ENCODE data around the gene DLX2. TPM values are rescaled to one million over a fixed set of nuclear protein-coding genes. Genes with fewer than 3 reads are reported as not detected.

DLX2 gene
- total RNA-seq, 1 donor from 2014 or later = 0.14 TPM

DNA sequence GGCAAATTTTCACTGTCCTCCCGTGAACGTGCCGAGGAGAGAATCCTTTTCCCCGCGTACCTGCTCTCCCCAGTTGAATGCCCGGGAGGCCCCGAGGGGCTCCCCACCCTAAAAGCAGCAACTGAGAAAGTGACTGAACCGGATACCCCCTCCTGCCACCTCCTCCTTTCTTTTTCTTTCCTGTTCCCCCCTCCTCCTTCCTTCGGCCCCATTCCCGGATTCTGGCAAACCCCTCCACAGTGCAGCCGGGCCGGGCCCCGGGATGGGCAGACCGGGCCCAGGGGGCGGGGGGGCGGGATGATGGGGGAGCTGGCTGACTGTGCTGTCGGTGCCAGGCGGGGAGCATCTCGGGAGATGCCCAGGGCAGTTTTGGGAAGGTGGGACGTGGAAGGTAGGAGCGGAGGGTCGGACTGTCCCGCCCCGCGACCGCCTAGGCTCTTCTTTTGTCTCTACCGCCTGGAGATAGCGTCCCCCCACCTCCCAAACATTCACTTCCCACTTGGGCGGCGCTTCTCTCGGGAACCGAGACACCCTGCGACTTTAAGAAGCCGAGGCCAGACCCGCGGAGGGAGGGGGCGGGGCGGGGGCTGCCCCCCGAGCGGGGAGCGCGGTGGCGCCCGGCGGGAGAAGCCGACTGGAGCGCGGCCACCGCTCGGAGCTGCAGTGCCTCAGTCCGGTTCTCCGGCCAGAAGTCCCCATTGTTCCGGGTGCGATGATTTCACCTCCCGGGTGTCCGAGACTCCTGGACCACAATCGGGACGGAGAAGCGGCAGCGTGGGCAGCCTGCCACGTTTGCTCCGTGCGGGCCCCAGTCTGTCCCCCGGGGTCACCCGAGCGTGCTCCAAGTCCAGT, 8.2 kb downstream of the DLX2 start:
- DNase-seq (ENCODE audit: low spot score) = no peak

DNA sequence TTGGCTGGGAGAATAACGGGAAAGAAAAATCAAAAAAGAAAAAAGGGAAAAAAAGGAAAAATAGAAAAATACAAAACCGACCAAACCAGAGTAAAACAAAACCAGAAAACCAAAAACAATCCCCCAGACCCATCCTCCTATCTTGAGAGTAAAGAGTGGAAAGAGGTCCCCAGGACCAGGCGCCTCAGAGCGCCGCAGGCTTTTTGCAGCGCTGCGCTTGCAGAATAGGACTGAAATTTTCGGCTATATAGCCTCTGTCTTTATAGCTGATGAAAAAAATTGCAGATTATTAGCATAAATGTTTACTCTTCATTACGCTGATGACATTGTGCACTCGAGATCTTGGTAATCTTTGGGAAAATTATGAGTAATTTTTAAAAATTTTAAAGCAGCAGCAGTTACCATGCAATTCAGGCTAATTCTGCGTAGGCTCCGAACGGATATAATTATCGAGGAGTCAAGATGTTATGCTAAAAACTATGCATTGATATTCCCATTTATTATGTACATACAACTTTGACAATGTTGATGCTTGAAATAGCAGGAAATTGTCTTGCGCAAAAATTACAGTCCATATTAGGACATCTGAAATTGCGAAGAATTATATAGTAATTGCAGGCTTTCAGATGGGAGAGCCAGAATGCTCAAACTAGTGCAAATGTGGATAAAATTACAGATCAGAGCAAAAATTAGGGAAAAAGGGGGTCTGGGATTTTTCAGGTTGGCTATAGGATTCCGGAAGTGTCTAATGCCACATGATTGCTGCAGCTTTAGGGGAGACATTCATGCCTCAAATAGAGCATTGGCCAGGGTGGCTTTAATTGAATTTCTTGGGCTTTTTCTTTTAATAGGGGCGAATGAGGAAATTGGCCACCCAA, 9.0 kb downstream of the DLX2 start:
- no peak for DNase-seq (ENCODE audit: low spot score)

DNA sequence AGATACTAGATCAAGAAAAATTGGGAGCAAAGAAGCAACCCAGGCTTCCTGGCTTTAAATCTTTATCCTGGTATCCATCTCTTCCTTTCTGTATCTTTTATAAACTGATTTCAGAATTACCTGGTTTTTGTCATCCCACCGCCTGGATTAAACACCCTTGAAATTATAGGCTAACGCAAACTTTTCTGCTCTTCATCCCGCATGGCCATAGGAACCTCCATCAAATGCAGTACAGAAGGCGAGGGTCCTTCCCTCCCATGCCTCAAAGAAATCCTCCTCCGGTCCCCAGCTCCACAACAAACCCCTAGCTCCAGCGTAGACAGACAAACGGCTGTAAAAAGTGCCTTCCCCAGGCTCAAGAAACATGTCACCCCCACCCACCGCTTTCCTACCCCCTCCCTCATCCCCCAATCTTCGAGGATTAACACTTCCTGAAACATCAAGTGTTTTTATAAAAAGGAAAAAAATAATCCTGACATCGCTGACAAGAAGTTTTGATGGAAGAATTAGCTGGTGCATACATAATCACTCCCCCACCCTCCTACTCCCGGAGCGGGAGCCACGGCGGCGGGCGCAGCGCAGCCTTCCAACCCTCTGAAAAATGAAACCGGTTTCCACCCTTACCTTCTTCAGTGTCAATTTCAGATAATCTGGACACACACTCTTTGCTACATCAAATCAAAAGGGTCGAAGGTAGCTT, 9.8 kb downstream of the DLX2 start:
- no peak for DNase-seq (ENCODE audit: low spot score)

DNA sequence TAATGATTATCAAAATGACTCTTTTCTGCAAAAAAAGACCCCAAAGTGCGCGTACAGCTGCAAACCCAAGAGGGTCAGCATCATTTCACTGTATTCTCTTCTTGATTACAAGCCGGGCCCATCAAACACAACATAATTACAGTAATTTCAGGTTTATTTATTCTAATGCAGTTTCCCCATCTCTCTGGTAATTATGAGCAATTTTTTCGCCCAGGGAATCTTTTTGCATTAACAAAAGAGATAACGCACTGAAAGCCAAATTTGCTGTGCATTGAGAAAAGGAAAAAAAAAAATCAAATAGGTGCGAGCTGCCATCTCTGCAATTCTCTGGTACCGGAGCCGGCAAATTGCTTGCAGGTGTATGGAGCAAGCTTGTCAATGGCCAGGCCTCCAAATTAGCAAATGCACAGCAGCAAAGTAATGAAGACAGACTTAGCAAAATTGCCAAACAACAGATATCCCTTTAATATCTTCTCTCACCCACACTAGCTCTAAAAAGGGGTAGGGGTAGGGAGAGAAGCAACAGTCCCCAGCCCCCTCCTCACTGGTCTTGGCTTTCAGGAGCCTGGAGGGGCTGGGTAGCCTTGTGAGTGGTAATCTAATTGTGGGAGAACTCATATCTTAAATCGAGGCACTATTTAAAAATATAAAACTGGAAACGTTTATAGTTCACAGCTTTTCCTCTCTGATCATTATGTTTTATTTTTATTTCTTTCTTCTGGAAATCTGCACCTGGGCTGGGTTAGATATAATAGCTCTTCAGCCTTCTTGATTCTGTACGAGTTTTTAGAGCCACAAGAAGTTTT, 10.7 kb downstream of the DLX2 start:
- DNase-seq (ENCODE audit: low spot score) = no peak

DNA sequence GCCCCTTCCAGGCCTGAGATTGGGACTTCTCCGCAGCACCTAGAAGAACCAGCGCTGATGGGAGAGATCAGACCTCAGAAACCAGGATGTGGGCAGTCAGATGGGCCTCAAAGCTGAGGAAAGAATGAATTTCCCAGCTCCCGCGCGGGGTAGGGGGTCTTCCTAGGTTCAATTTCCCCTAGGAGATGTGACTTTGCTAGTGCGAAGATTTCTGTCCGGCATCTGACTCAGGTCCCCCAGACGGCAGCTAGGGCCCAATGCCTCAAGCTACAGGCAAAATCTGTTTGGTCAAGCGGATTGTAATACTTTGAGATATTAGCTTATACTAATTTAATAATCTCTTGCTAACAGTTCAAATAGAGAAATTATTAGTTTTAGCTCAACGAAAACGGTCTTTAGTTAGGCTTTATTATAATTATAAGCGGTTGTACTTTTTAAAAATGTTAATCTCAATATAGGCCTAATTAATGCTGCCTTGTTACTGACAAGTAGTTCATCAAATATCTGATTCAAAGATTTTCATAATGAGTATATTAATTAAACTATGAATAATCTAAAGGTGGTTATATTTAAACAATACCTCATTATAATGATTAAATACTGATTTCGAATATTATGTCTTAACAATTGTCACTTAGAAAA, 11.6 kb downstream of the DLX2 start:
- DNase-seq (ENCODE audit: low spot score) = no peak

DNA sequence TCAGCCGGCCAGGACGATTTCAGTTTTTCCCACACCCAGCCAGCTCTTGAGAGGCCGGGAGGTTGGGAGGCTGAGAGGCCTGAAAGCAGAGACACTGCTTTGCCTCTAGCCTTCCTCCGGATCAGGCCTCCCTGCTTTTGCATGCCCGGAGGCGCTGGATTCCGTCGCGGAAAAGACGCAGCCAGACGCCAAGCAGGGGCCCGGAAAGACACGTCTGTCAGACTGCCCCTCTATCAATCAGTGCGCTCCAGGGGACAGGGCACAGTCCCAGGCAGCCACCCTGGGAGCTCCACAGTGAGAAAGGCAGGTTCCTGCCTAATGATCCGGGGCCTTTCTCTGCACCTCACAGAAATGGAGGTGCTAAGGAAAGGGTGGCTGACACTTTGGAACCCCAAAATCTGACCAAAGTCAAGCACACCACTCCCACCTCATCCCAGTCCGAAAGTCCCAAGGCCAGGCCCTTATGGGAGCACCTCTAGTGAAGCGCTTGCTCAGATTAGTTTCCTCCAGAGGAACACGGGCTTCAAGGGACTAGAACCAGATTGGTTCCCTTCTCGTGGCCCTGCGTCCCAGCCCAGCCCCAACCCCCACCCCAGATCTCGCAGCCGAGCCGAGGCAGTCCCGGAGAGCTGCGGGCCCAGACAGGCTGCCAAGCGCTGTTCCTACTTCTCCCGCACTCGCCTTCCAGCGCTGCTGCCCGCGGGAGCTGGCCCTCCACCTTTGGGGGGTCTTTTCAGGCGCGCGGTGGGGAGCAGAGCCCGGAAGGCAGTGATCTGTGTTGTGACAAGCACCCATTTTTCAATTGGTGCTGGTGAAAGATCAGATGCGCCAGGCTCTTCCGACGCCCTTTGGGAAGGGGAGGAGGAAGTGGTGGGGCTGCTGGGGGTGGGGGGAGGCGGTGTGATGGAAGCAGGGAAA, 12.4 kb downstream of the DLX2 start:
- DNase-seq (ENCODE audit: low spot score) = no peak

DNA sequence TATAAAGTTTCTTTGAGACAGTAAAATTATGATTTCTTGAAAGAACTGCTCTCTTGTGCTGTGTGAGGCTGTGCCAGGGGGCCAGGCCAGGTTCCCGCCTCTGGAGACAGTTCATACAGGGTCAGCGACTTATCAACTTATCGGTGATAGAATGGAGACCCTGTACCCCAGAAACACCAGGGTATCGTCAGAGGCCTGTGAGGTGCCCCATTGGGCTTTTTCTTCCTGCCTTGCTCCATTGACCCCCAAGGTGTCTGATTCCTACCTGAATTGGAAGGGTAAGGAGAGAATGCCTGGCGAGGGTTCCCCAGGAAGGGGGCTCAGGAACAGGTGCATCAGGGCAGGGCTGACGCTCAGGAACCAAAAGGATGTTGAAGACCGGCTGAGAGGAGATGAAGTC, 13.1 kb downstream of the DLX2 start:
- DNase-seq (ENCODE audit: low spot score) = no peak

DNA sequence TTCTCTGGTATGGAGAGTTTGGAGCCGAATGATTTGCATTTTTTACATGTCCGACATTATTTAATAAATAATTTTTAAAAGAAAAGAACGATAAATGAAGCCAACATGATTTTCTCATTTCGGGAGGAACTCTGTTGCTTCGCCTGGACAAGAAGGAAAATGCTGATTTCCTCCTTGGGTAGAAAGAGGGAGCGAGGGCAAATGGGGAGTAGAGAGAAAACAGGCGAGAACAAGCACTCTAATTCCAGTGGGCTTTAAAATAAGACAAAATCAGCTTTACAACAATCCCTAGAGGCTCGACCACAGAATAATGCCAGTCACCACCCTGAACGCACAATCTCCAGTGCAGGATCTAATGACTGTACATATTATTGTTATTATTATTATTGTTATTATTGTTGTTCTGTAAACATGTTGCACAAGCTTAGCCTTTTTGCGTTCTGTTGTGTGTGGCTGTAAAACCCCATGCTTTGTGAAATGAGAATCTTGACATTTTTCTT, 13.6 kb downstream of the DLX2 start:
- no peak for DNase-seq (ENCODE audit: low spot score)

DNA sequence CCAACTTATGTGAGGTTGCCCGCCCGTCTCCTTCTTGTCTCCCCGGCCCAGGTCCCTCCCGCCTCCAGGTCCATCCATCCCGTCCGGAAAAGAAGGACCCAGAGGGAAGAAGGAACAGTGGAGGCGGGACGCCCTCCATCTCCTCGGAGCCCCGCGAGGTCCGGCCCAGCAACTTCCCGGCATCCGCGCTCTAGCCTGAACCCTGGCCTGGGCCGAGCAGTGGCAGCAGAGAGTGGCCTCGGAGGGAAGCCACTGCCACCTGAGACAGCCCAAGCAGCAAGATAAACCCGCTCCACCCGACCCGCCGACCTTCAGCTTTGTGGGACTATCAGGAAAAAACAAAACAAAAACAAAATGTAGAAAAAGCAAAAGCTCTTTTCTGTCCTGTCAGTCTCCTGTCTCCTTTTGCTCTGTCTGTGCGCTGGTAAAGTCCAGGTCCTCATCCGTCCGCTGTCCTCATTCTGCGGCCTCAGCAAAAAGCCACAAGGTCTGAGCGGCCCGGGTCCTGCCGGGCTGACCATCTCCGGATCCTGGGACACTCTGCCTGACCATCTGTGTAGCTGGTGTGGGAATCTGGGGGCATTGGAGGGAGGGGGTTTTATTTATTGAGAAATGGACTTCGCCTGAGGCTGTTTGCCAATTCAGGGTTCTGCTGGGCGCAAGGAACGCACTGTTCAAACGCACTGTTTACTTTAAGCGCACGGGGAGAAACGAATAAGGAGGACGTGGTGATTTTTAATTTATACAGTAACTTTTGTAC, 14.3 kb downstream of the DLX2 start:
- DNase-seq (ENCODE audit: low spot score) = no peak

DNA sequence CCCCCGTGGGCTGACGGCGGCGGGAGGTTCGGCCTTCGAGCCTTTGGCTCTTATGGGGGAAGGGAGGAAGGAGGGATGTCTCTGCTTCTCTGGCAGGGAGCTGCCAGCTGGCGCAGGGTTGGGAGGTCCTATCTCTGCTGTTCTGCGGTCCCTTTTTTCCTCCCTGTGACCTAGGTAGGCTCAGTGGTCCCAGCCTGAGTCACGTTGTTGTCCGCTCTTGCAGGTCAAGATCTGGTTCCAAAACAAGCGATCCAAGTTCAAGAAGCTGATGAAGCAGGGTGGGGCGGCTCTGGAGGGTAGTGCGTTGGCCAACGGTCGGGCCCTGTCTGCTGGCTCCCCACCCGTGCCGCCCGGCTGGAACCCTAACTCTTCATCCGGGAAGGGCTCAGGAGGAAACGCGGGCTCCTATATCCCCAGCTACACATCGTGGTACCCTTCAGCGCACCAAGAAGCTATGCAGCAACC, 14.9 kb downstream of the DLX2 start:
- DNase-seq (ENCODE audit: low spot score) = no peak

DNA sequence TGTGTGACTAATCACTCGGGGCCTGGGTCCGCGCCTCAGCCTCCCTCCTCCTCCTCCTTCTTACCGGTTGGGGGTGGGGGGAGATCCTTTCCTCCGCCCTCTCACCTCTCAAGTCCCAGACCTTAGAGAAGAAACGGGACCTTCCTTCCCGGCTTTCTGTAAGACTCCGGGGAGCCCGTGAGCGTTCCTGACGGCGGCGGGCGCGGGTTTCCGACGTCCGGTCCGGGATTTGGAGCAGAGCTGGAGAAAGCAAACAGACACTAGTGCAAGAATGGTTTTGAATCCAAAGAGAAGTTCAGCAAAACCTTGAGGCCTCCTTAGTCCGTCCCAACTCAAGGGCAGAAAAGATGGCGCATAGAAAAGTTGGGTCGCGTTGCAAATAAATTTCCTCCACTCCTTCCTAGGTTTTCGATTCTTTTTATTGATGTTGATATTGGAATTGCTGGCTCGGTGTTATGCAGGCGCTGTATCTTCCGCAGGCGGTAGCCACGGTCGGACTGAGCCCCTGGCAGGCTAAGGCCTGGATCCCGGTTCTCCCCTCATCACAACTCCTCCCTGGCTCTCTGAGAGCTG, 15.4 kb downstream of the DLX2 start:
- no peak for DNase-seq (ENCODE audit: low spot score)

DNA sequence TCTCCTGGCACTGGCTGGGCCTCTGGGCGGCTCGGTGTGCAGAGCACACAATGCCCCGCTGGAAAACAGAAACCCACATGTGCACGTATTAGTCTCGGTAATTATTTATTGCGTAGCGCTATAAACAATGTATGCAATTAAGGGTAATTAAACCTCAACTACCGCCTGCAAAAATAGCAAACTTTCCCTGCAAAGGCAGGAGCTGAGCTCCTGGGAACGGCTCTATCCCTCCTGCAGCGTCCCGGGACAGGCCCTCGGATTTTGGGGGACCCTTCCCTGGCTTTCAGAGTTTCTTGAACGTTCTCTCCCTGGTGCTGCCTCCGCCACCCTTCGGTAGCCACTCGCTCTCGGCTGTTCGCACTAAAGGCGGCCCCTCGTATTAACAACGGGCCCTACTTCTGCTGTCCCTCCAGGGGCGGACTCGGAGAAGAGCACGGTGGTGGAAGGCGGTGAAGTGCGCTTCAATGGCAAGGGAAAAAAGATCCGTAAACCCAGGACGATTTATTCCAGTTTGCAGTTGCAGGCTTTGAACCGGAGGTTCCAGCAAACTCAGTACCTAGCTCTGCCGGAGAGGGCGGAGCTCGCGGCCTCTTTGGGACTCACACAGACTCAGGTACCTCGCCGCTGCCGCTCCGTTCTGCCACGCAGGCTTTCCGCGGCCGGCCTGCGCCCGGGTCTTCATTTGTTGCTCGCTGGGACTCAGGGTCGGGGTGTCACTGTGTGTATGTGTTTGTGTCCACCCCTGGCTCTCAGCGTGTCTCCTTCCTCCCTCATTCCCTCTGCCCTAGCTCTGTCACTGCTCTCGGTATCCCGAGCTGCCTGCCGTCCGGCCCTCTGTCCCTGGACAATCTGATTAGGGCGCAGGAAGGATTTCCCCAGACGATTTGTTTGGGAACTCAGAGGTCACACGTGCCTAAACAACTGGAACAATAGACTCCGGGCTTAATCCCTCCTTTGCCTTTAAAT, 16.2 kb downstream of the DLX2 start:
- no peak for DNase-seq (ENCODE audit: low spot score)

DNA sequence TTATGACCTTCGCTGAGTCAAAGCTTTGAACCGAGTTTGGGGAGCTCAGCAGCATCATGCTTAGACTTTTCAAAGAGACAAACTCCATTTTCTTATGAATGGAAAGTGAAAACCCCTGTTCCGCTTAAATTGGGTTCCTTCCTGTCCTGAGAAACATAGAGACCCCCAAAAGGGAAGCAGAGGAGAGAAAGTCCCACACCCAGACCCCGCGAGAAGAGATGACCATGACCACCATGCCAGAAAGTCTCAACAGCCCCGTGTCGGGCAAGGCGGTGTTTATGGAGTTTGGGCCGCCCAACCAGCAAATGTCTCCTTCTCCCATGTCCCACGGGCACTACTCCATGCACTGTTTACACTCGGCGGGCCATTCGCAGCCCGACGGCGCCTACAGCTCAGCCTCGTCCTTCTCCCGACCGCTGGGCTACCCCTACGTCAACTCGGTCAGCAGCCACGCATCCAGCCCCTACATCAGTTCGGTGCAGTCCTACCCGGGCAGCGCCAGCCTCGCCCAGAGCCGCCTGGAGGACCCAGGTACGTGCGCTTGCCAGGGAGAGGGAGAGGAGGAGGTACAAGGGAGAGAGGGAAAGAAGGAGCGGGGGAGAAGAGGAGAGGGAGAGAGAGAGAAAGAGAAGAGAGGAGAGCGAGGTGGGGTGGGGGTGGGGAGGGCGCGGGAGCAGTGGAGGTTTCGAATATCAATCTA, 17.1 kb downstream of the DLX2 start, which contains the start of gene DLX1:
DLX1 (plus strand) TSS at position 48 of the 700 bp plus-strand sequence; CDS start at position 219, 171 bp downstream.
- DNase-seq (ENCODE audit: low spot score) = no peak

DNA sequence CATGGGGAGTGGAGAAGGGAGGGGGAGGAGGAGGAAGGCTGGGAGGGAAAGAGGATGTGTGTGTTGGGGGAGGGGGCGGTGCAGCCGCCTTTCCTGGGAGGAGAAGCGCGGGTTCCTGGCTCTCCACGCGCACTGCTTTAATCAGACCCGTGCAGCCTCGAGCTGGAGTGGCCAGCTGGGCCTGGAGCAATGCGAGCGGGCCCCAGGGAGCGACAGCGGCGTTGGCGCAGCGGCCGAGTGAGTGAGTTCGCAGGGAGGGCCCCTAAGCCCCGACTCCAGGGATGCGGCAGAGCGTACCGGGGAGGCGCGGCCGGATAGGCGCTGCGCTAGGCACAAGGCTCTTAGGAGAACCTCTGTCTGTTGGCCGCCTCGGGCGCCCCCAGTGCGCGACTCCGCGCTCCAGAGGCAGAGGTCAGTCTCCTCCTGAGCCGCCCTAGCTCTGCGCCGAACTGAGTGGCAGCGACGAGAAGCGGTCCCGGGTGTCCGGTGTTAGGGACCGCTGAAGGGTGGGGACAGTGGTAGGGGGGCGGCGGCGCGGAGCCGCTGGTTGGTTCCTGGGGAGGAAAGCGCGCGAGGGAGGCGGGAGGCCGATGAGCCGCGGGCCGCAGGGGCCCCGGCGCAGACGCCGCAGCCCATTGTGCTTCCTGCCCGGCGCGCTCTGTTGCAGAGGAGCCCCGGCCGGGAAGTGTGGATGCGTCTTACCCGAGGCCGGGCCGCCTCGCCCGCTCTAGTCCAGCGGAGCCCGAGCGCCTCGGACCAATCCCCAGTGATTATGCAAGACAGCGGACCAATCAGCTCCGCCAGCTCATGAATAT, 17.8 kb downstream of the DLX2 start:
- peak; percentile 54 for DNase-seq (ENCODE audit: low spot score)

DNA sequence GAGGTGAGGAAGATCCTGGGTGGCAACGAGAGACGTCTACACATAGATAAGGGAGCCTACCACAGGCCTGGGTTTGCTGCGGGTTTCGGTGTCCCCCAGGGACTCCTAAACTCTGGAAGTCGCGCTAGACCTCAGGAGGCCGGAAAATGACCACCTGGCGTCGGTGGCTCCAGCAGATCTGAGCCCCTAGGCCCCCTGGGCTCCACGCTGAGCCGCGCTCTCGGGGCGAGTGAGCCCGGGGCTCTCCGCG, 18.4 kb downstream of the DLX2 start:
- no peak for DNase-seq (ENCODE audit: low spot score)

Data from mucosa of gallbladder (tissue), 1 donor.